ENCODE data around the gene SP8. TPM values are rescaled to one million over a fixed set of nuclear protein-coding genes. Genes with fewer than 3 reads are reported as not detected.
A peak's percentile ranks its signal among the peaks of the same experiment; 100 is the strongest.

SP8 gene
- total RNA-seq, 6 experiments from 2014 or later = not detected

DNA sequence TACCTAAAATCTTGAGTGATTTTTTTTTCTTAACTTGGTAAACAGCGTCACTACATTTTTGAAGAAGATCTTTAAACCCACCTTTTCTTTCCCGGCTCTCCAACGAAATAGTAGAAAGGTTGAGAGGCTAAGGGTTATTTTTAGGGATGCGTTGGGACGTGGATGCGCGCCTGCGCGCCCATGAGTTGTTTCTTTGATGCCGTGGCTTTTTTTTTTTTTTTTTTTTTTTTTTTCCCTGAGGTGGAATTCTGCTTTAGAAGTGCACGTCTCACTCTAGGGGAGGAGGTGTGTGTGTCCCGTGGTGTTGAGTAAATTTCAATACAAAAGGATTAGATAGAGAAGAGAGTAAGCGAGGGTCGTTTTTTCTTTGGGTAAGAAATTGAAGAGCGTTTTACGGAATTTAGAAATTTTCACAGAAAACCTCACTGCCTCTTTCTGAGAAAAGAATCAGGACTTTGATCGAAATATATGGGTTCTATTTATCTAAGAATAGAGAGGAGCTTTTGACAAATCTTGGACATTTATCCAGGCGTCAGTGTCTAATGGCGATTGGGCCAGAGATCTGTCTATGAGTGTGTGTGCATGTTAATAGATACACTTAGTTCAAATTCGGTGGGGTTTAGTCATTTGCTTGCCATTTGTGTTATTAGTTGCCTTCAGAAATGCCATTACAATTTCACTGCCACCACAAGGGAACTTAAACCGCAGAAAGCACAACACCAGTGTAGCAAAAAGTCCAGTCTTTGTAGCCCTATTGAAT is 1.2 kb upstream of the SP8 start:
- TF ChIP-seq, protein P1, sequence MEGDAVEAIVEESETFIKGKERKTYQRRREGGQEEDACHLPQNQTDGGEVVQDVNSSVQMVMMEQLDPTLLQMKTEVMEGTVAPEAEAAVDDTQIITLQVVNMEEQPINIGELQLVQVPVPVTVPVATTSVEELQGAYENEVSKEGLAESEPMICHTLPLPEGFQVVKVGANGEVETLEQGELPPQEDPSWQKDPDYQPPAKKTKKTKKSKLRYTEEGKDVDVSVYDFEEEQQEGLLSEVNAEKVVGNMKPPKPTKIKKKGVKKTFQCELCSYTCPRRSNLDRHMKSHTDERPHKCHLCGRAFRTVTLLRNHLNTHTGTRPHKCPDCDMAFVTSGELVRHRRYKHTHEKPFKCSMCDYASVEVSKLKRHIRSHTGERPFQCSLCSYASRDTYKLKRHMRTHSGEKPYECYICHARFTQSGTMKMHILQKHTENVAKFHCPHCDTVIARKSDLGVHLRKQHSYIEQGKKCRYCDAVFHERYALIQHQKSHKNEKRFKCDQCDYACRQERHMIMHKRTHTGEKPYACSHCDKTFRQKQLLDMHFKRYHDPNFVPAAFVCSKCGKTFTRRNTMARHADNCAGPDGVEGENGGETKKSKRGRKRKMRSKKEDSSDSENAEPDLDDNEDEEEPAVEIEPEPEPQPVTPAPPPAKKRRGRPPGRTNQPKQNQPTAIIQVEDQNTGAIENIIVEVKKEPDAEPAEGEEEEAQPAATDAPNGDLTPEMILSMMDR (IDR thresholded peaks at IDR 0.05) = no peak
- no peak for TF ChIP-seq POLR2A (IDR thresholded peaks at IDR 0.05)
- Histone ChIP-seq H3K27ac (no peak overlapping the region), H3K27me3 (peaks cover 9 to 72% of the 10 kb centered on the region in 2 donors), H3K9me3 (no peaks in the 10 kb centered on the region), H3K4me3 (no peak overlapping the region), H3K4me1 (peaks cover 0 to 26% (median 0%) of the 10 kb centered on the region in 4 donors), H3K36me3 (no peaks in the 10 kb centered on the region)
- DNase-seq (no peak), ATAC-seq (no peak)
- intact Hi-C loops (cut with DNase I) = no loop called here
- WGBS (ENCODE audit: insufficient coverage, low coverage, low lambda C conversion rate, missing lambda C conversion rate) = 3% methylated on average over 21 of the region's 21 CpGs

DNA sequence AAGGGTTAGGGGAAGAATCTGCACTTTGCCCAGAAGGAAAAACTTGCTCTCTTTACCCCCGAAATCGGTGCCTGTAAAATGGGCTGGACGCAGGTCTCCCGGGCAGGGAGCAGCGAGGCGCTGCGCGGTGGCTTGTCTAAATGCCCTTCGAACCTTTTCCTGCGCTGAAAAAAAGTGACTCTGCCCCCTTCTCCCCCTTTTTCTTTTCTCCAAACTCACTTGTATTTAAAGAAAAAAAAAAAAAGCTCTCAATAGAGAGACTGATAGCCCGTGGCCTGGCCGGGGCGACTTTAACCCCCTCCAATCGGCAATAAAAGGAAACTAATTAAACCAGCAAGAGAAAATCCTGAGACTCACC is 286 bp downstream of the SP8 start:
- Histone ChIP-seq H3K9me3 (no peaks in the 10 kb centered on the region), H3K4me3 (no peak overlapping the region), H3K36me3 (no peaks in the 10 kb centered on the region), H3K27ac (no peak overlapping the region), H3K27me3 (peaks cover 15 to 76% of the 10 kb centered on the region in 2 donors), H3K4me1 (peaks cover 0 to 26% (median 0%) of the 10 kb centered on the region in 4 donors)
- 3% methylated on average over 14 of the region's 14 CpGs for WGBS (ENCODE audit: insufficient coverage, low coverage, low lambda C conversion rate, missing lambda C conversion rate)
- no peak for TF ChIP-seq POLR2A (IDR thresholded peaks at IDR 0.05)
- TF ChIP-seq, protein P1 (IDR thresholded peaks at IDR 0.05) = no peak
- intact Hi-C loops (cut with DNase I) = no loop called here
- ATAC-seq (peak in 1 of 4 donors; percentile 46), DNase-seq (no peak)

DNA sequence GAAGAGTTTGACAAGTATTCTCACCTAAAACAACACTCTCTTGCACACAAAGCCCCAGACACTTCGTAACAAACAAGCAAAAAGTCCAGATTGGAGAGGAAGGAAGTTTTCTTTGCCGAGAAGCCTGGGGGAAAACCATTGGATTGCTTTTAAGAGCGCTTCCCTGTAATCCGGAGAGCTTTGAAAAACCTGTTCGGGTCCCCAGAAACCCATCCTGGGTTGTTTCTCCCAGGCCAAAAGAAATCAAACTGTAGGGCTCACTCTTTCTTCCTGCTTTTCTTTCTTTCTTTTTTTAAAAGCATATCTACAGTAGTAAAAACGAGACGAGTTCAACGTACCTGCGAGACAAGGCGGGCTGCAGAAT is 655 bp downstream of the SP8 start:
- Histone ChIP-seq H3K4me3 (no peak overlapping the region), H3K4me1 (peaks cover 0 to 26% (median 0%) of the 10 kb centered on the region in 4 donors), H3K36me3 (no peaks in the 10 kb centered on the region), H3K9me3 (no peaks in the 10 kb centered on the region), H3K27ac (no peak overlapping the region), H3K27me3 (peaks cover 15 to 73% of the 10 kb centered on the region in 2 donors)
- no peak for TF ChIP-seq POLR2A (IDR thresholded peaks at IDR 0.05)
- TF ChIP-seq, protein P1 (IDR thresholded peaks at IDR 0.05) = no peak
- no peak for DNase-seq
- 3% methylated on average over 9 of the region's 10 CpGs for WGBS (ENCODE audit: insufficient coverage, low coverage, low lambda C conversion rate, missing lambda C conversion rate)
- no peak for ATAC-seq
- intact Hi-C loops (cut with DNase I) = no loop called here

DNA sequence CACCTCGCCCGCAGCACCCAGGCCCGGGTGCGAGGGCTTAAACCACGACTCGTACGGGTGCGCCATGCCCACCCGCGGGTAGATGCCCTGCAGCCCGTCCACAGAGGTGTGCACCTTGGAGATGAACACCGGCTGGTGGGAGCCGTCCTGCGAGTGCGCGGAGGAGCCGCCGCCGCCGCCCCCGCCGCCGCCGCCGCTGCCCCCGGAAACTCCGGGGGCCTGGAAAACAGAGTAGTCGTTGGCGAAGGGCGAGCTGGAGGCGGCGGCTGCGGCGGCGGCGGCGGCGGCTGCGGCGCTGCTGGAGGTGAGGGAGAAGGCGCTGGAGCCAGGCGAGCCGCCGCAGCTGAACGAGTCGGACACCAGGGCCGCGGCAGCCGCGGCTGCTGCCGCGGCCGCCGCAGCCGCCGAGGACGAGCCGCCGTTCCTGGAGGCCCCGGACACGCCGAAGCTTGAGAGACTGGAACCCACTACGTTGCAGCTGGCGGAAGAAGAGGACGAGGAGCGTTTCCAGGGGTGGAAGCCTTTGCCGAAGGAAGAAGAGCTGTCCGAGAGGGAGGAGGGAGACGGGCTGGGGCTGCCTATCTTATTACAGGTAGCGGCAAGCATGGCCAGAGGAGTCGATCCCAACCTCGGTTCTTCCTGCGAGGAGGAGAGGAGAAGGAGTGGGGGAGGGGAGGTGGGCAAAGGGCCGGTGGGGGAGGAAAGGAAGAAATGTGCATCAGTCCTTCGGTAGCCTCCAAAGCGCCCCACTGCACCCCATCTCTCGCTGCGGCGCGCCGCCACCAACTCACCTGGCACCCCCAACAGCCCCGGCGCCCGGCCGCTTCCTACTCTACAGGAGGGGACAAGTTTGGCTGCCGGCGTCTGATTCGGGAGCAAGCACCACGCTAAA is 1.3 kb downstream of the SP8 start:
- Histone ChIP-seq H3K27me3 (peaks cover 15 to 67% of the 10 kb centered on the region in 2 donors), H3K4me1 (peaks cover 0 to 26% (median 0%) of the 10 kb centered on the region in 4 donors), H3K27ac (no peak overlapping the region), H3K9me3 (no peaks in the 10 kb centered on the region), H3K4me3 (no peak overlapping the region), H3K36me3 (no peaks in the 10 kb centered on the region)
- peak in 1 of 3 donors; percentile 29 for DNase-seq
- intact Hi-C loops (cut with DNase I) = no loop called here
- ATAC-seq = peak; percentile 23 to 53 (median 42)
- WGBS (ENCODE audit: insufficient coverage, low coverage, low lambda C conversion rate, missing lambda C conversion rate) = 2% methylated on average over 22 of the region's 89 CpGs
- TF ChIP-seq, protein P1 (IDR thresholded peaks at IDR 0.05) = no peak
- no peak for TF ChIP-seq POLR2A (IDR thresholded peaks at IDR 0.05)
